Mesenchymal stem cell (in vitro differentiated cells and primary cell): Measurements from ENCODE around the gene SMG7.

Experiments used
- DNase-seq: peaks from one replicate; pipeline ENCODE4 v3.0.0-alpha.2; 2013
- H2AFZ ChIP-seq: one replicate; pipeline ENCODE4 v1.6.1; 2013; ENCODE audit warnings: low read depth, mild to moderate bottlenecking, control low read depth, inconsistent platforms, low read length, moderate library complexity
- H2AK5ac ChIP-seq: 2 replicates; pipeline ENCODE4 v1.6.1; 2013; ENCODE audit warnings: low read length, moderate library complexity, mild to moderate bottlenecking, inconsistent platforms; ENCODE audit not compliant: severe bottlenecking
- H2BK120ac ChIP-seq: one replicate; pipeline ENCODE4 v1.6.1; 2013; ENCODE audit warnings: low read depth, mild to moderate bottlenecking, inconsistent platforms, low read length, moderate library complexity
- H2BK12ac ChIP-seq, 2 experiments: one replicate each; pipeline ENCODE4 v1.6.1; 2013; ENCODE audit warnings: inconsistent platforms in 2 of 2, low read length in 2 of 2, mild to moderate bottlenecking in 2 of 2, moderate library complexity in 2 of 2, control low read depth in 1 of 2
- H2BK15ac ChIP-seq: one replicate; pipeline ENCODE4 v1.6.1; 2013; ENCODE audit warnings: mild to moderate bottlenecking, low read depth, inconsistent platforms; ENCODE audit not compliant: poor library complexity, severe bottlenecking
- H2BK5ac ChIP-seq: 2 replicates; pipeline ENCODE4 v1.6.1; 2013; ENCODE audit warnings: low read depth, mild to moderate bottlenecking, low read length, control low read depth, inconsistent platforms; ENCODE audit not compliant: poor library complexity, severe bottlenecking
- H3K14ac ChIP-seq, 2 experiments: one replicate each; pipeline ENCODE4 v1.6.1; 2013; ENCODE audit warnings: inconsistent platforms in 2 of 2, low read length in 2 of 2, control low read depth in 1 of 2, mild to moderate bottlenecking in 1 of 2, moderate library complexity in 1 of 2
- H3K18ac ChIP-seq, 2 experiments: one replicate each; pipeline ENCODE4 v1.6.1; 2013; ENCODE audit warnings: inconsistent platforms in 2 of 2, low read length in 2 of 2, control low read depth in 1 of 2, low read depth in 1 of 2, mild to moderate bottlenecking in 1 of 2
- H3K23ac ChIP-seq, 2 experiments: one replicate each; pipeline ENCODE4 v1.6.1; 2013; ENCODE audit warnings: inconsistent platforms in 2 of 2, low read length in 2 of 2, mild to moderate bottlenecking in 2 of 2, moderate library complexity in 2 of 2, control low read depth in 1 of 2
- H3K27ac ChIP-seq: 2 replicates; pipeline ENCODE4 v1.5.1; 2013; ENCODE audit warnings: mild to moderate bottlenecking, moderate library complexity, low read length, control low read depth, inconsistent platforms; ENCODE audit not compliant: poor library complexity, severe bottlenecking
- H3K27me3 ChIP-seq, 2 experiments: 2 replicates each; pipeline versions ENCODE4 v1.6.1 to v1.7.0; 2013; ENCODE audit warnings: low read length in 2 of 2, mild to moderate bottlenecking in 2 of 2, moderate library complexity in 2 of 2, control low read depth in 1 of 2, inconsistent platforms in 1 of 2; ENCODE audit not compliant: control insufficient read depth in 1 of 2, insufficient read depth in 1 of 2
- H3K36me3 ChIP-seq, 2 experiments: 2 replicates each; pipeline versions ENCODE4 v1.6.1 to v1.7.0; 2013; ENCODE audit warnings: low read length in 2 of 2, control low read depth in 1 of 2, inconsistent platforms in 1 of 2, low read depth in 1 of 2, mild to moderate bottlenecking in 1 of 2; ENCODE audit not compliant: insufficient read depth in 2 of 2, control insufficient read depth in 1 of 2
- H3K4ac ChIP-seq, 2 experiments: one replicate each; pipeline ENCODE4 v1.6.1; 2013; ENCODE audit warnings: inconsistent platforms in 2 of 2, low read length in 2 of 2, mild to moderate bottlenecking in 2 of 2, moderate library complexity in 2 of 2, control low read depth in 1 of 2, low read depth in 1 of 2
- H3K4me1 ChIP-seq: 2 replicates; pipeline ENCODE4 v1.6.1; 2013; ENCODE audit warnings: low read depth, low read length, control low read depth; ENCODE audit not compliant: control insufficient read depth, insufficient read depth
- H3K4me2 ChIP-seq: 2 replicates; pipeline ENCODE4 v1.6.1; 2013; ENCODE audit warnings: low read length, mild to moderate bottlenecking, inconsistent platforms; ENCODE audit not compliant: poor library complexity, severe bottlenecking
- H3K4me3 ChIP-seq, 2 experiments: 2 replicates each; pipeline versions ENCODE4 v1.5.1 to v1.7.0; 2013; ENCODE audit warnings: low read length in 2 of 2, mild to moderate bottlenecking in 2 of 2, control low read depth in 1 of 2, low read depth in 1 of 2; ENCODE audit not compliant: insufficient read depth in 1 of 2
- H3K79me1 ChIP-seq: replicated peaks from 2 replicates; pipeline ENCODE4 v1.6.1; 2013; ENCODE audit warnings: mild to moderate bottlenecking, control low read depth, low read length, inconsistent platforms; ENCODE audit not compliant: poor library complexity, severe bottlenecking
- H3K9ac ChIP-seq: 2 replicates; pipeline ENCODE4 v1.7.0; 2013; ENCODE audit warnings: mild to moderate bottlenecking, low read length, moderate library complexity
- H3K9me3 ChIP-seq: 2 replicates; pipeline ENCODE4 v1.7.0; 2013; ENCODE audit warnings: mild to moderate bottlenecking, low read length; ENCODE audit not compliant: control insufficient read depth
- H4K8ac ChIP-seq: one replicate; pipeline ENCODE4 v1.6.1; 2013; ENCODE audit warnings: inconsistent platforms, mild to moderate bottlenecking, low read length, moderate library complexity
- H4K91ac ChIP-seq: one replicate; pipeline ENCODE4 v1.6.1; 2013; ENCODE audit warnings: mild to moderate bottlenecking, low read length, inconsistent platforms
- WGBS: methylation state at CpG from one replicate; pipeline ENCODE4 v1.1.7; 2013; ENCODE audit warnings: mixed read lengths; 5-methylcytosine and 5-hydroxymethylcytosine counted together

Gene SMG7

GRCh38 chr1:183508694-183509093 lies 36.4 kb downstream of the SMG7 start:
- Histone ChIP-seq H3K23ac (no peak overlapping the region), H3K4me2 (no peak overlapping the region), H3K4me1 (peaks cover 1% of the 10 kb centered on the region), H4K8ac (no peak overlapping the region), H3K9me3 (no peaks in the 10 kb centered on the region), H2AK5ac (no peak overlapping the region), H2BK120ac (no peak overlapping the region), H2BK5ac (no peak overlapping the region), H3K9ac (no peak overlapping the region), H3K14ac (no peak overlapping the region), H3K18ac (no peak overlapping the region), H3K4me3 (no peak overlapping the region), H2BK15ac (no peak overlapping the region), H3K36me3 (no peaks in the 10 kb centered on the region), H3K27me3 (no peaks in the 10 kb centered on the region), H4K91ac (no peak overlapping the region), H2AFZ (no peak overlapping the region), H2BK12ac (no peak overlapping the region), H3K27ac (no peak overlapping the region), H3K79me1 (peaks cover 13% of the 10 kb centered on the region), H3K4ac (no peak overlapping the region)
- no peak for DNase-seq
- 94% methylated on average over 1 of the region's 1 CpG for WGBS

DNA sequence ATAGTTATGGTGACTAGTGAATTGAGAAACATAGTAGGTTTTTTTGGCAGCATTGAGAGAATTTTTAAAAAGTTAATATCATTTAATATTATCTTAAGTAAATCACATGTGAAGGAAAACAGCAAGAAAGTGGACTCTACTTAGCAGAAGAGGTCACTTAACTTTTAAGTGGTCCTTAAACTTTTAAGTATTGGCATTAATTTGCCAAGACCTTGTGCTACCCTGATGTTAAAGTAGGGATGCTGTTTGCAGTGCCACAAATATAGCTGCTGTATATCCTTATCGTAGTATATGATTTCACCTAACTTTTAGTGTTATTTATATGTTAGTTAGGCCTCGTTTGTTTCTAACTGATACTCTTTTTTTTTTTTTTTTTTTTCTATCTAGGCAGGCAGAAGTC lies 40.2 kb downstream of the SMG7 start:
- H2AK5ac ChIP-seq: no peak overlapping the region
- no peak overlapping the region for H3K18ac ChIP-seq
- H3K9me3 ChIP-seq: no peaks in the 10 kb centered on the region
- no peak overlapping the region for H3K4me2 ChIP-seq
- DNase-seq: no peak
- H2AFZ ChIP-seq: no peak overlapping the region
- no peak overlapping the region for H4K91ac ChIP-seq
- no peak overlapping the region for H4K8ac ChIP-seq
- WGBS: no CpG with 5 or more reads among the region's 2 CpGs
- no peak overlapping the region for H3K4me3 ChIP-seq
- H2BK15ac ChIP-seq: no peak overlapping the region
- peaks cover 1% of the 10 kb centered on the region for H3K4me1 ChIP-seq
- no peak overlapping the region for H3K27ac ChIP-seq
- no peak overlapping the region for H3K9ac ChIP-seq
- H3K36me3 ChIP-seq: peaks cover 0 to 11% of the 10 kb centered on the region in 2 experiments
- H2BK5ac ChIP-seq: no peak overlapping the region
- no peak overlapping the region for H3K23ac ChIP-seq
- no peaks in the 10 kb centered on the region for H3K27me3 ChIP-seq
- peaks cover 14% of the 10 kb centered on the region for H3K79me1 ChIP-seq
- no peak overlapping the region for H3K14ac ChIP-seq
- no peak overlapping the region for H2BK120ac ChIP-seq
- H2BK12ac ChIP-seq: no peak overlapping the region
- H3K4ac ChIP-seq: no peak overlapping the region

GRCh38 chr1:183514235-183514634 lies 41.9 kb downstream of the SMG7 start:
- no peak overlapping the region for H4K8ac ChIP-seq
- peaks cover 15% of the 10 kb centered on the region for H3K79me1 ChIP-seq
- no peak overlapping the region for H3K4ac ChIP-seq
- no peak overlapping the region for H3K4me2 ChIP-seq
- WGBS: no CpG with 5 or more reads among the region's 1 CpG
- no peak overlapping the region for H2AFZ ChIP-seq
- H2BK5ac ChIP-seq: no peak overlapping the region
- H3K9me3 ChIP-seq: no peaks in the 10 kb centered on the region
- no peak overlapping the region for H3K18ac ChIP-seq
- H3K4me1 ChIP-seq: no peaks in the 10 kb centered on the region
- peaks cover 6 to 19% of the 10 kb centered on the region in 2 experiments for H3K36me3 ChIP-seq
- DNase-seq: peak; percentile 4
- H2BK15ac ChIP-seq: no peak overlapping the region
- H3K23ac ChIP-seq: no peak overlapping the region
- H2BK120ac ChIP-seq: no peak overlapping the region
- no peak overlapping the region for H2BK12ac ChIP-seq
- no peak overlapping the region for H4K91ac ChIP-seq
- H3K4me3 ChIP-seq: no peak overlapping the region
- no peak overlapping the region for H3K27ac ChIP-seq
- H3K14ac ChIP-seq: no peak overlapping the region
- H3K27me3 ChIP-seq: no peaks in the 10 kb centered on the region
- H3K9ac ChIP-seq: no peak overlapping the region
- no peak overlapping the region for H2AK5ac ChIP-seq

- Histone ChIP-seq H3K27ac (no peak overlapping the region), H3K9me3 (no peaks in the 10 kb centered on the region), H3K23ac (no peak overlapping the region), H4K91ac (no peak overlapping the region), H3K36me3 (peaks cover 6 to 24% of the 10 kb centered on the region in 2 experiments), H3K9ac (peak overlapping the region; percentile 25), H3K27me3 (no peaks in the 10 kb centered on the region), H2BK12ac (no peak overlapping the region), H3K4ac (no peak overlapping the region), H2BK5ac (no peak overlapping the region), H2AK5ac (no peak overlapping the region), H2AFZ (no peak overlapping the region), H3K4me1 (no peaks in the 10 kb centered on the region), H4K8ac (no peak overlapping the region), H2BK15ac (no peak overlapping the region), H3K18ac (no peak overlapping the region), H3K4me2 (no peak overlapping the region), H3K79me1 (peaks cover 15% of the 10 kb centered on the region), H2BK120ac (no peak overlapping the region), H3K14ac (no peak overlapping the region), H3K4me3 (no peak overlapping the region)
- peak; percentile 93 for DNase-seq
- WGBS: 17% methylated on average over 1 of the region's 2 CpGs
These were observed 42.8 kb downstream of the SMG7 start for GRCh38 chr1:183515002-183515689.
